ENCODE data around the gene TBC1D22A. TPM values are rescaled to one million over a fixed set of nuclear protein-coding genes. Genes with fewer than 3 reads are reported as not detected.

Gene TBC1D22A
- total and polyA plus RNA-seq, 2 experiments from 2014 or later: 9.6 to 13.3 TPM

DNA sequence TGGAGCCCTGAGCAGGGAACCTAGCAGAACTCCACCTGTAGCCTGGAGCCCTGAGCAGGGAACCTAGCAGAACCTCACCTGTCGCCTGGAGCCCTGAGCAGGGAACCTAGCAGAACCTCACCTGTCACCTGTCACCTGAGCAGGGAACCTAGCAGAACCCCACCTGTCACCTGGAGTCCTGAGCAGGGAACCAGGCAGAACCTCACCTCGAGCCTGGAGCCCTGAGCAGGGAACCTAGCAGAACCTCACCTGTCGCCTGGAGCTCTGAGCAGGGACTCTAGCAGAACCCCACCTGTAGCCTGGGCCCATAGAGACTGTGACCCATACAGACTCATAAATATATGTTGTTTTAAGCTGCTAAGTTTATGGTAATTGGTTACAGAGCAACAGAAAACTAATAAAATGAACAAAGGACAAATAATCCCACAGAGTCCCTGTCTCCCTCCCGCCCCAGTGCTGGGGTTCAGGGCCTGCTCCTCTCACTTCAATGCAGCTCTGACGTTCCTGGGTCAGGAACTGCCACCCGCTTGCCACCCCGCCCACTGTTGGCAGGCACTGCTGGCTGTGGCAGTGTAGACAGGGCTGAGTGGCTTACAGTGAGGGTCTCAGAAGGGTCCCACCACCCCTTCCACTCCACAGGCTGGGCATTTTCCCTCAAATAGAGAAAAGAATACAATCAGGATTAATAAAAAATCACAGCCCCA, 259.1 kb downstream of the TBC1D22A start:
- Mint-ChIP-seq H3K27ac (no peak overlapping the region), H3K9me3 (peaks cover 29% of the 10 kb centered on the region), H3K27me3 (ENCODE audit: insufficient read depth, low read depth, poor library complexity) (peaks cover 2% of the 10 kb centered on the region), H3K36me3 (ENCODE audit: low read depth) (peaks cover 34% of the 10 kb centered on the region), H3K4me3 (no peak overlapping the region), H3K4me1 (peaks cover 18% of the 10 kb centered on the region)
- Histone ChIP-seq H3K36me3 (ENCODE audit: insufficient read depth) (no peaks in the 10 kb centered on the region), H3K27ac (ENCODE audit: low read depth) (no peak overlapping the region), H3F3A (replicated peaks; ENCODE audit: low read depth) (no peaks in the 10 kb centered on the region), H4K20me1 (replicated peaks; ENCODE audit: insufficient read depth) (no peaks in the 10 kb centered on the region), H2AFZ (no peak overlapping the region), H3K79me2 (replicated peaks; ENCODE audit: insufficient read depth) (no peaks in the 10 kb centered on the region), H3K9me2 (ENCODE audit: insufficient read depth) (no peaks in the 10 kb centered on the region), H3K4me3 (no peak overlapping the region), H3K4me1 (ENCODE audit: insufficient read depth) (peaks cover 2% of the 10 kb centered on the region; the same call in 1 of the 2 replicates), H3K27me3 (ENCODE audit: insufficient read depth) (no peaks in the 10 kb centered on the region), H3K4me2 (no peak overlapping the region)
- DNase-seq (ENCODE audit: low spot score) (no peak), ATAC-seq (no peak)
- no peak for TF ChIP-seq ZNF462 (CRISPR knock-in tag; IDR thresholded peaks at IDR 0.05)
- TF ChIP-seq REST (IDR thresholded peaks at IDR 0.05; ENCODE audit: unreplicated experiment): no peak
- no peak for TF ChIP-seq JUNB (IDR thresholded peaks at IDR 0.05; ENCODE audit: unreplicated experiment)
- TF ChIP-seq STAT1 (IDR thresholded peaks at IDR 0.05; ENCODE audit: unreplicated experiment): no peak
- no peak for TF ChIP-seq EZH2 (IDR thresholded peaks at IDR 0.05; ENCODE audit: low read depth, unreplicated experiment)
- no peak for TF ChIP-seq EZH2phosphoT487 (IDR thresholded peaks at IDR 0.05; ENCODE audit: unreplicated experiment)
- TF ChIP-seq NANOG (IDR thresholded peaks at IDR 0.05; ENCODE audit: borderline replicate concordance): no peak
- no peak for TF ChIP-seq ETS1 (IDR thresholded peaks at IDR 0.05)
- no peak for TF ChIP-seq CTCF (conservative IDR thresholded peaks at IDR 0.05; ENCODE audit: low read depth in 2 of 2)
- TF ChIP-seq POLR2AphosphoS5 (IDR thresholded peaks at IDR 0.05; ENCODE audit: low read depth): no peak
- TF ChIP-seq ZNF114 (CRISPR knock-in tag; IDR thresholded peaks at IDR 0.05): no peak
- TF ChIP-seq CREB1 (CRISPR knock-in tag; IDR thresholded peaks at IDR 0.05; ENCODE audit: low read depth): no peak
- TF ChIP-seq ZNF331 (CRISPR knock-in tag; IDR thresholded peaks at IDR 0.05; ENCODE audit: low read depth): no peak
